Stimulated activated CD8-positive, alpha-beta memory T cell treated with anti-CD3 and anti-CD28 coated beads, Interleukin-12 subunit alpha, Interleukin-12 subunit beta, amount 100 ng/mL, for 4 hours (primary cell): Measurements from ENCODE around the gene DUSP19.
"Not testable (repeated sequence)": the region's sequence is repeated elsewhere in the genome, so short reads cannot be mapped to it uniquely, and the experiment has no call there.

ENCODE experiments used
- DNase-seq: peaks from one replicate; pipeline ENCODE4 v3.0.0-alpha.2; 2020; ENCODE audit warnings: low read depth

DUSP19 gene

GRCh38 chr2:183078464-183079138 lies at the start of gene DUSP19:
TSS of gene DUSP19 (plus strand) at chr2:183078747. CDS start at chr2:183078934, 187 bp downstream.
- peak; percentile 54 for DNase-seq

- no peak for DNase-seq
These were observed 49.3 kb upstream of the DUSP19 start for GRCh38 chr2:183029219-183029618.

- no peak for DNase-seq
These were observed 46.4 kb upstream of the DUSP19 start for GRCh38 chr2:183031911-183032794.

GRCh38 chr2:183033951-183034350 lies 44.6 kb upstream of the DUSP19 start:
- no peak for DNase-seq

GRCh38 chr2:183034806-183035205 lies 43.7 kb upstream of the DUSP19 start:
- no peak for DNase-seq

- DNase-seq = no peak
These were observed 43.1 kb upstream of the DUSP19 start for GRCh38 chr2:183035298-183035953.

GRCh38 chr2:183035954-183036669 lies 42.4 kb upstream of the DUSP19 start:
- DNase-seq = no peak

- DNase-seq = no peak
These were observed 41.4 kb upstream of the DUSP19 start for GRCh38 chr2:183037074-183037552.

- no peak for DNase-seq
These were observed 40.8 kb upstream of the DUSP19 start for GRCh38 chr2:183037553-183038340.

- peak; percentile 60 for DNase-seq
These were observed 39.9 kb upstream of the DUSP19 start, which contains the start of gene NCKAP1 for GRCh38 chr2:183038341-183039300. TSS of gene NCKAP1 (minus strand) at chr2:183038457. CDS start at chr2:183038099, 358 bp downstream.

GRCh38 chr2:183040604-183041003 lies 37.9 kb upstream of the DUSP19 start:
- DNase-seq = no peak

GRCh38 chr2:183043580-183043979 lies 35.0 kb upstream of the DUSP19 start:
- DNase-seq = not testable (repeated sequence)

GRCh38 chr2:183047486-183048125 lies 30.9 kb upstream of the DUSP19 start:
- not testable (repeated sequence) for DNase-seq

GRCh38 chr2:183049420-183049819 lies 29.1 kb upstream of the DUSP19 start:
- no peak for DNase-seq

- DNase-seq = no peak
These were observed 21.1 kb upstream of the DUSP19 start for GRCh38 chr2:183057333-183057985.

GRCh38 chr2:183059561-183059960 lies 19.0 kb upstream of the DUSP19 start:
- no peak for DNase-seq

GRCh38 chr2:183060571-183061231 lies 17.8 kb upstream of the DUSP19 start:
- DNase-seq = no peak

GRCh38 chr2:183063083-183063482 lies 15.5 kb upstream of the DUSP19 start:
- DNase-seq = no peak
